Esophagus muscularis mucosa (tissue), 4 donors: Measurements from ENCODE around the gene CCDC74A.
"Not testable (repeated sequence)": the region's sequence is repeated elsewhere in the genome, so short reads cannot be mapped to it uniquely, and the experiment has no call there.

Source experiments
- EP300 ChIP-seq: sonication (generic); formaldehyde crosslinking; IDR thresholded peaks from one replicate; pipeline ENCODE4 v1.6.1; 2017; ENCODE audit warnings: antibody characterized with exemption
- POLR2A ChIP-seq: fragments of 450-650 bp; IDR thresholded peaks from one replicate; pipeline ENCODE4 v1.6.1; 2017; ENCODE audit warnings: antibody characterized with exemption, moderate library complexity, mild to moderate bottlenecking, low read depth
- POLR2AphosphoS5 ChIP-seq, 2 donors: sonication (generic); formaldehyde crosslinking; IDR thresholded peaks; one replicate each; pipeline ENCODE4 v1.6.1; 2017; ENCODE audit warnings: antibody characterized with exemption in 2 of 2
- TF ChIP-seq, protein P1 (sequence below), 3 experiments: fragments of 200-600 bp in 2 of 3; fragments of 450-650 bp in 1 of 3; sonication (generic) in 2 of 3; IDR thresholded peaks; one replicate each; pipeline ENCODE4 v1.5.1; 2017 to 2019; ENCODE audit warnings: antibody characterized with exemption in 3 of 3, mild to moderate bottlenecking in 2 of 3, moderate library complexity in 1 of 3

DNA sequence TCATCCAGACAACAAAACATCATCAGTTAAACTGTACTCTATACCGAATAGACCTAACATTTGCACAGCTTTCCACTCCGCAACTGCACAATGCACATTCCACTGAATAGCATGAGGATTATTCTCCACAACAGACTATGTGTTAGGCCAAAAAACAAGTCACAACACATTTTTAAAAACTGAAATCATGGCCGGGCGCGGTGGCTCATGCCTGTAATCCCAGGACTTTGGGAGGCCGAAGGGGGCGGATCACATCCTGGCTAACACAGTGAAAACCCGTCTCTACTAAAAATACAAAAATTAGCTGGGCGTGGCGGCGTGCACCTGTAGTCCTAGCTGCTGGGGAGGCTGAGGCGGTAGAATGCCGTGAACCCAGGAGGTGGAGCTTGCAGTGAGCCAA is 11.2 kb downstream of the CCDC74A start:
- TF ChIP-seq, protein P1, sequence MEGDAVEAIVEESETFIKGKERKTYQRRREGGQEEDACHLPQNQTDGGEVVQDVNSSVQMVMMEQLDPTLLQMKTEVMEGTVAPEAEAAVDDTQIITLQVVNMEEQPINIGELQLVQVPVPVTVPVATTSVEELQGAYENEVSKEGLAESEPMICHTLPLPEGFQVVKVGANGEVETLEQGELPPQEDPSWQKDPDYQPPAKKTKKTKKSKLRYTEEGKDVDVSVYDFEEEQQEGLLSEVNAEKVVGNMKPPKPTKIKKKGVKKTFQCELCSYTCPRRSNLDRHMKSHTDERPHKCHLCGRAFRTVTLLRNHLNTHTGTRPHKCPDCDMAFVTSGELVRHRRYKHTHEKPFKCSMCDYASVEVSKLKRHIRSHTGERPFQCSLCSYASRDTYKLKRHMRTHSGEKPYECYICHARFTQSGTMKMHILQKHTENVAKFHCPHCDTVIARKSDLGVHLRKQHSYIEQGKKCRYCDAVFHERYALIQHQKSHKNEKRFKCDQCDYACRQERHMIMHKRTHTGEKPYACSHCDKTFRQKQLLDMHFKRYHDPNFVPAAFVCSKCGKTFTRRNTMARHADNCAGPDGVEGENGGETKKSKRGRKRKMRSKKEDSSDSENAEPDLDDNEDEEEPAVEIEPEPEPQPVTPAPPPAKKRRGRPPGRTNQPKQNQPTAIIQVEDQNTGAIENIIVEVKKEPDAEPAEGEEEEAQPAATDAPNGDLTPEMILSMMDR (IDR thresholded peaks at IDR 0.05) = not testable (repeated sequence)
- TF ChIP-seq POLR2AphosphoS5 (IDR thresholded peaks at IDR 0.05); POLR2A; EP300: not testable (repeated sequence)
